ENCODE results near the gene PARN. TPM values are rescaled to one million over a fixed set of nuclear protein-coding genes. Genes with fewer than 3 reads are reported as not detected.

Gene PARN
- total RNA-seq, 2 experiments from 2014 or later: 40.7 to 45.8 TPM

DNA sequence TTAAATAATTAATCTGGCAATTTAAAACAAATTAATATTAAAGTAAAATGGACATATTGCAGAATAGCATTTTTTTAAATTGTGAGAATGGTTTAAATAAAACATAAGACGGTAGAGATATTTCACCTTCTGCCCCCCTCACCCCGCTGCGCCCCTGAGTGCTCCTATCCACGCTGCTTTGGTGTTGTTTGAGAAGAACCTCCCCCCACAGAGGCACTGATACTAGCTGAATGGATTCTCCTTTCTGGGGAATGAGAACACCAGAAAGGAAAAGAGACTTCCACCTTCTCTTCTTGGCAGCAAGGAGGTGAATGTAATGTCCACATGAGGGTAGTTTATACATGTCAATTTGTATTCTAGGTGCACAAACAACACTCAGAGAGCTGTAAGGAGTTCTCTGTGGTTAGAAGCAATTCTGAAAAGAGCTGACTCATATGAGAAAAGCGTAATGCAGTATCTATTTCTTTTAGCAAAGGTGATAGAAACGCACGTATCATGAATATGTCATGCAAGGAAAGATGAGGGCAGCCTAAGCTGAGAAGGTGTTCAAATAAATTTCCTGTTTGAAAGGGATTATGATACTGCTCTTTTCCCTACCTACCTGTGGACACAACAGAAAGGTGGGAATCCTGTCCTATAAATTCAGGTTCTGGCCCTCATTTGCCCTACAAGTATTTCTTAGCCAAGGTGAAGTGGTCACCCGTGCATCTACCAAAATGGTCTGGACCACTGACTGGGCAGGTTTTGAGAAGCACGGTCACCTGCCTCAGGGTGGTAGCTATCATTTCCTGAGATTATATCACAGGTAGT is 126.9 kb downstream of the PARN start:
- peaks cover 3% of the 10 kb centered on the region for H3K4me1 Mint-ChIP-seq
- POLR2A ChIA-PET: no interaction called here
- peaks cover 2% of the 10 kb centered on the region for H3K36me3 Mint-ChIP-seq
- no peaks in the 10 kb centered on the region for H3K27me3 Mint-ChIP-seq
- no peak for ATAC-seq (ENCODE audit: low read depth)
- DNase-seq: no peak
- H3K4me3 Mint-ChIP-seq: no peak overlapping the region
- no peaks in the 10 kb centered on the region for H3K9me3 Mint-ChIP-seq
- no peak overlapping the region for H3K27ac Mint-ChIP-seq

GRCh38 chr16:14502256-14502875 is 127.7 kb downstream of the PARN start:
- peaks cover 3% of the 10 kb centered on the region for H3K4me1 Mint-ChIP-seq
- no peak overlapping the region for H3K4me3 Mint-ChIP-seq
- no peak for DNase-seq
- peaks cover 2% of the 10 kb centered on the region for H3K36me3 Mint-ChIP-seq
- POLR2A ChIA-PET: no interaction called here
- no peak overlapping the region for H3K27ac Mint-ChIP-seq
- no peak for ATAC-seq (ENCODE audit: low read depth)
- no peaks in the 10 kb centered on the region for H3K27me3 Mint-ChIP-seq
- H3K9me3 Mint-ChIP-seq: no peaks in the 10 kb centered on the region

DNA sequence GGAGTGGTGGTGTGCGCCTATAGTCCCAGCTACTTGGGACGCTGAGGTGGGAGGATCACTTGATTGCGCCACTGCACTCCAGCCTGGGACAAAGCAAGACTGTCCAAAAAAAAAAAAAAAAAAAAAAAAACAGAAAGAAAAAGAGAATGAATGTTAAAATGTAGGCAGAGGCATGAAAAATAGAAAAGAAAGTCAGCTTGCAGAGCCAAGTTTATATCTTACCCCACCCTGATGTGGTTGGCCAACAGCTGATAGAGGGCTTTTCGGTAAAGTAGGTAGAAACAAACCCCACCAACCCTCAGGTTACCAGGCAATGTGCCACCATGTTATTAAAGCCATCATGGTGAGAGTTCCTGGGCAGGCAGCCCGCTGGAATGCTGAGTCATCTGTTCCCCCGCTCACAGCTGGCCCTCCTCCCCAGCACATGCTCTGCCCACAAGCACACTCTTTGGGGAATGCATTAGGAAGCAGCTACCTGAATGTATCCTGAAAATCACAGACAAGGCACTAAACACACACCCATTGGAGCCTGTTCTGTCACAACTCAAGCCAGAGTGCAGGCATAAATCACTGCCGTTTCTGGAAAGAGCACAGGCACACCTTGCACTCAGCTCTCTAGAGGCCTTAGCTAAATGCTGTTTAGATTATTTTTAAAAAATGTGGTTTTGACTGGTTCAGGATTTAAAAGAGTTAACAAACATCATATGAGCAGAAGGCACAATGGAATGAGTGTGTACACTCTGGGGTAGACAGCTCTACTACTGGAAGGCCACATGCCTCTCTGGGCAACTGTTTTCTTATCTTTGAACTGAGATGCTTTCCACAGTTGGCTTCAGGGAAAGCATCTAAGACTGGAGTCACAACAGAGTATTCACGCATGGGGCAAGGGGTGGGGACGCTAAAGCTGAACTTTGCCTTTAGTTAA is 128.5 kb downstream of the PARN start:
- Mint-ChIP-seq H3K4me1 (peaks cover 3% of the 10 kb centered on the region), H3K9me3 (no peaks in the 10 kb centered on the region), H3K27me3 (no peaks in the 10 kb centered on the region), H3K4me3 (no peak overlapping the region), H3K36me3 (peaks cover 2% of the 10 kb centered on the region), H3K27ac (no peak overlapping the region)
- DNase-seq (no peak), ATAC-seq (ENCODE audit: low read depth) (no peak)
- POLR2A ChIA-PET: no interaction called here

- DNase-seq: no peak
- POLR2A ChIA-PET: no interaction called here
- no peak overlapping the region for H3K27ac Mint-ChIP-seq
These were observed 129.3 kb downstream of the PARN start for GRCh38 chr16:14500791-14501190.

DNA sequence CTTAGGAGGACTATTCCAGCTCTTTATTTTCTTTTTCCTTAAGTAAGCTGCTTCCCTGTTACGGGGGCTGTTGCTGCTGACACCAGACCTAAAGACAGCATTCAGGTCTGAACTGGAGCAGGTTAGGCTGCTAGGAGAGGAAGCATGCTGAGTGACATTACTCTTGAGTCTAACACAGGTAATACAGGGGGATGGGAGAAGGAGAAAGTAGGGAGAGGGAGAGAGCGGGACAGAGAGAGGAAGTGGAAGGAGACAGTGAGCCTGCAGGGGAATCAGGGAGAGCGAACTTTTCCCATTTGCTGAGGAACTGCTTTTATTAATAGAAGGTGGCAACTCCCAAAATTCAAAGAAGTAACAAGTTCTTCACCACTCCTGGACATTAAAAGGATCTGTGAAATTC is 130.9 kb downstream of the PARN start:
- H3K27me3 Mint-ChIP-seq: no peaks in the 10 kb centered on the region
- POLR2A ChIA-PET: no interaction called here
- DNase-seq (no peak), ATAC-seq (ENCODE audit: low read depth) (no peak)
- H3K4me3 Mint-ChIP-seq: no peak overlapping the region
- peaks cover 4% of the 10 kb centered on the region for H3K4me1 Mint-ChIP-seq
- no peak overlapping the region for H3K27ac Mint-ChIP-seq
- no peaks in the 10 kb centered on the region for H3K9me3 Mint-ChIP-seq
- peaks cover 4% of the 10 kb centered on the region for H3K36me3 Mint-ChIP-seq

More at GRCh38 chr16:14500791-14501190, 129.3 kb downstream of the PARN start:
- H3K36me3 Mint-ChIP-seq: no peaks in the 10 kb centered on the region
- no peaks in the 10 kb centered on the region for H3K27me3 Mint-ChIP-seq
- no peak for ATAC-seq (ENCODE audit: low read depth)
- H3K4me3 Mint-ChIP-seq: no peak overlapping the region
- no peaks in the 10 kb centered on the region for H3K9me3 Mint-ChIP-seq
- no peaks in the 10 kb centered on the region for H3K4me1 Mint-ChIP-seq

DNA sequence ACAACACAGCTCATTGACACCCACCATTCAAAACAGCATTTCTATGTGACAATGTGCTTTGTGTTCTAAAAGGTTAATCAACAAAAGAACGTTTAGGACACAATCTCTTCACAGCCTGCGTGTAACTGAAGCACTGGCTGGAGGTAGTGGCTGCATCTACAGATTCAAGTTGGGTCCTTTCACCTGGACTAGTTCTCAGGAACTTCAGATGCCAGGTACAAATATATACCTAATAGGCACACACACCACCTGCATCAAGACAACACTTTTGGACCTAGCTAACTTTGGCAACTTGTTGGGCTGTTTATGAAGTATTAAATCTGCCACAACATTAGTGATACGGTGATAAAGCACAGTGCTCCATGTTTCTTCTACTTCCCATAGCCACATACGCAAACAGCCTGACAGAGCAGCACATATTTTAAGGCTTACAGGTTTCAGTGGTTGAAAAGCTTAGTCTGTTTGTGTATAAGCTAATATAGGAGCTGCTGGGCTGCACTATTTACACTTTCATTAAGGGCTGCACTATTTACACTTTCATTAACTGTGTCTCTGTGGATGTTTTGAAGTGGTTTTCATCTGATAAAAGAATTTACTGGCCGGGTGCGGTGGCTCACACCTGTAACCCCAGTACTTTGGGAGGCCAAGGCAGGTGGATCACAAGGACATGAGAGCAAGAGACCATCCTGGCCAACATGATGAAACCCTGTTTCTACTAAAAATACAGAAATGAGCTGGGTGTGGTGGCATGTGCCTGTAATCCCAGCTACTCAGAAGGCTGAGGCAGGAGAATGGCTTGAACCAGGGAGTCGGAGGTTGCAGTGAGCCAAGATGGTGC is 132.6 kb downstream of the PARN start:
- Mint-ChIP-seq H3K27ac (no peak overlapping the region), H3K36me3 (peaks cover 4% of the 10 kb centered on the region), H3K9me3 (no peaks in the 10 kb centered on the region), H3K4me1 (peaks cover 11% of the 10 kb centered on the region), H3K4me3 (no peak overlapping the region), H3K27me3 (no peaks in the 10 kb centered on the region)
- POLR2A ChIA-PET: no interaction called here
- DNase-seq (no peak), ATAC-seq (ENCODE audit: low read depth) (no peak)

- Mint-ChIP-seq H3K9me3 (no peaks in the 10 kb centered on the region), H3K27ac (no peak overlapping the region), H3K4me3 (no peak overlapping the region), H3K4me1 (peaks cover 16% of the 10 kb centered on the region), H3K27me3 (no peaks in the 10 kb centered on the region), H3K36me3 (peaks cover 4% of the 10 kb centered on the region)
- no peak for ATAC-seq (ENCODE audit: low read depth)
- DNase-seq: no peak
- POLR2A ChIA-PET: no interaction called here
These were observed 133.3 kb downstream of the PARN start for GRCh38 chr16:14496786-14497185.

- Mint-ChIP-seq H3K9me3 (no peaks in the 10 kb centered on the region), H3K27ac (no peak overlapping the region), H3K4me3 (no peak overlapping the region), H3K36me3 (peaks cover 4% of the 10 kb centered on the region), H3K4me1 (peaks cover 16% of the 10 kb centered on the region), H3K27me3 (no peaks in the 10 kb centered on the region)
- ATAC-seq (ENCODE audit: low read depth): no peak
- no peak for DNase-seq
- POLR2A ChIA-PET: no interaction called here
These were observed 133.9 kb downstream of the PARN start for GRCh38 chr16:14496047-14496770.

DNA sequence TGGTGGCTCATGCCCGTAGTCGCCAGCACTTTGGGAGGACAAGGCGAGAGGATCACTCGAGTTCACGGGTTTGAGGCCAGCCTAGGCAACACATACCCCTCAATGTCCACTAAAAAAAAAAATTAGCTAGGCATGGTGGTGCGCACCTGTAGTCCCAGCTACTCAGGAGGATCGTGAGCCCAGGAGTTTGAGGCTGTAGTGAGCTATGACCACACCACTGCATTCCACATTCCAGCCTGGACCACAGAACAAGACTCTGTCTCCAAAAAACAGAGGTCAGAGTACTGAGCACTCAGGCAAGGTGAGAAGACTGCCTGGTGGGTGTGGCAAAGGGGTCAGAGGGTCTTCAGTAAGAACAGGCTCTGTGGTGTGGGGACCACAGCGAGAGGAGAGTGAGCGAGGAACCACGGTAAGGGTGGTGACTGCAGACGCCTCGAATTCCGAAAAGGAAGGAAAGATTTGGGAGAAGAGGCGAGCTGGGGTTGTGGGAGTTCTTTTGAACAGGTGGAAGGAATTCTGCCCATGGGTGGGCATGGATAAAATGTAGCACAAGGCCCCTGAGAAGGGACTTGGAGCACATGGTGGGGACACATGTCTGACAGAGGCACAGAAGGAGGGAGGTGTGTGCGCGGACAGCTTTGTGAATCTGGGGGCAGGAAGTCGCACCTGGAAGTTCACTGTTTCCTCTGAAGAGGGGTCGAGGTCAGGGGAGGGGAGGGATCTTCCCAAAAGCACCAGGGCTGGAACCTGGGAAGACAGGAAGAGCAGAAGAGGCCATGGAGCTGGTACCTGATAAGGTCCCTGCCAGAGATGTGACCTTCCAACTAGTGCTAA is 134.6 kb downstream of the PARN start:
- Mint-ChIP-seq H3K36me3 (peaks cover 4% of the 10 kb centered on the region), H3K27ac (no peak overlapping the region), H3K4me1 (peaks cover 17% of the 10 kb centered on the region), H3K9me3 (no peaks in the 10 kb centered on the region), H3K4me3 (no peak overlapping the region), H3K27me3 (no peaks in the 10 kb centered on the region)
- ATAC-seq (ENCODE audit: low read depth) (no peak), DNase-seq (no peak)
- POLR2A ChIA-PET: no interaction called here

DNA sequence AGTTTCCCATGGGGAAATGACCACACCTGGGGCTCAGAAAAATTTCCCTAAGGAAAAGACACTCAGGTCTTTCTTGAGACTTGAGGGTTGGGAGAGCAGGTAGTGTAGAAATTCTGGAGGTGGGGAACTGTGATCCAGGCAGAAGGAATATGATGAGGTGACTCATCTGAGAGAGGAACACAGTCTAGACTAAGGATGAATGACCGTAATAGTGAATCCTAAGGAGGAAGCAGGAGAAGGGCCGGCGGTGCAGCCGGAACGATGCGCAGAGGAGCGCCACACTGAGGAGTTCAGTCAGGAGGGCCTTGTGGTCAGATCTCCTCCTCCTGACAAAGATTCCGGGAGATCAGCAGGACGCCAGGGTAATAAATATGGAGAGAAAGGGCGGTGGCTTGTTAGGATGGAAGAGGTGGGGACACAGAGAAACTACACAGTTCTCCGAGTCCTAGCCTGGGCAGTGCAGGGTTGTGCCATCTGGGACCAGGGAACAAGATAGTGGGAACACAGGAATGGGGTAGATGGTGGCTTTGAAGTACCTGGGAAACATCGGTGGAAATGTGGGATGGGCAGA is 135.6 kb downstream of the PARN start:
- H3K4me1 Mint-ChIP-seq: peaks cover 17% of the 10 kb centered on the region

GRCh38 chr16:14493791-14494190 is 136.3 kb downstream of the PARN start:
- H3K9me3 Mint-ChIP-seq: no peaks in the 10 kb centered on the region
- H3K4me1 Mint-ChIP-seq: peaks cover 19% of the 10 kb centered on the region
- no peak overlapping the region for H3K27ac Mint-ChIP-seq
- DNase-seq: no peak
- H3K4me3 Mint-ChIP-seq: no peak overlapping the region
- H3K36me3 Mint-ChIP-seq: peaks cover 6% of the 10 kb centered on the region
- no peak for ATAC-seq (ENCODE audit: low read depth)
- H3K27me3 Mint-ChIP-seq: no peaks in the 10 kb centered on the region
- POLR2A ChIA-PET: no interaction called here

More for the DNA sequence above, 135.6 kb downstream of the PARN start:
- H3K9me3 Mint-ChIP-seq: no peaks in the 10 kb centered on the region
- no peak overlapping the region for H3K27ac Mint-ChIP-seq
- H3K4me3 Mint-ChIP-seq: no peak overlapping the region
- POLR2A ChIA-PET: no interaction called here
- peaks cover 4% of the 10 kb centered on the region for H3K36me3 Mint-ChIP-seq
- no peak for DNase-seq
- no peak for ATAC-seq (ENCODE audit: low read depth)
- H3K27me3 Mint-ChIP-seq: no peaks in the 10 kb centered on the region
